ENCODE measurements around the gene SLU7. TPM values are rescaled to one million over a fixed set of nuclear protein-coding genes. Genes with fewer than 3 reads are reported as not detected.

The SLU7 gene
- polyA plus RNA-seq, 1 of the 3 experiments (the other 2 are of a cell fraction), result 22.3 TPM

- H3K36me3 ChIP-seq (replicated peaks in 1 of 2; ENCODE audit: control insufficient read depth in 1 of 2, insufficient read depth in 2 of 2, low read length in 1 of 2), result no peaks in the 10 kb centered on the region
- H3K4me1 ChIP-seq (ENCODE audit: control insufficient read depth in 1 of 2, insufficient read depth in 2 of 2, low read depth in 1 of 2, low read length in 1 of 2), result peaks cover 0 to 10% of the 10 kb centered on the region in 2 experiments; a peak in 1 of 4 replicates
- H3K9me3 ChIP-seq, result no peaks in the 10 kb centered on the region
- no peaks in the 10 kb centered on the region for H3K9me2 ChIP-seq
- CTCF ChIA-PET, result interaction anchor here (0.5 to 2.9 kb wide), 11 partner anchors 9 to 1111 kb away, joined by 3 to 16 read pairs (median 4); no protein-coding TSS in a partner anchor
- no peak within 1 kb of the TSS for H3K27ac ChIP-seq (ENCODE audit: low read depth in 2 of 2, low read length in 1 of 2)
- peak within 1 kb of the TSS; percentile 59 to 63 for H3K4me3 ChIP-seq (ENCODE audit: low read depth in 2 of 2, low read length in 1 of 2)
- H4K20me1 ChIP-seq (ENCODE audit: insufficient read depth), result no peaks in the 10 kb centered on the region
- H3K4me2 ChIP-seq, result peak within 1 kb of the TSS; percentile 69
- peak; percentile 93 for TF ChIP-seq USF1 (IDR thresholded peaks at IDR 0.05; ENCODE audit: borderline replicate concordance, low read depth)
- TF ChIP-seq FOXM1 (IDR thresholded peaks at IDR 0.05; ENCODE audit: low read depth), result no peak
- no peak for TF ChIP-seq FOXJ3 (CRISPR knock-in tag; IDR thresholded peaks at IDR 0.05)
- peak; percentile 14; the same call in 1 of the 2 replicates for TF ChIP-seq MXI1 (IDR thresholded peaks at IDR 0.05; ENCODE audit: low read depth, low read length)
- peak; percentile 7; the same call in 1 of the 2 replicates for TF ChIP-seq TCF12 (IDR thresholded peaks at IDR 0.05)
- TF ChIP-seq NFIC (IDR thresholded peaks at IDR 0.05; ENCODE audit: borderline replicate concordance), result peak; percentile 8; the same call in 1 of the 2 replicates
- TF ChIP-seq USF2 (IDR thresholded peaks at IDR 0.05; ENCODE audit: borderline replicate concordance, low read depth, low read length), result peak; percentile 57
- TF ChIP-seq MAX (IDR thresholded peaks at IDR 0.05; ENCODE audit: low read depth), result peak; percentile 96
- 0 out of 2 replicates have a peak, but pooled peaks have one; percentile 34 for TF ChIP-seq TEAD4 (IDR thresholded peaks at IDR 0.05; ENCODE audit: borderline replicate concordance, insufficient read depth)
- TF ChIP-seq JUND (IDR thresholded peaks at IDR 0.05), result peak; percentile 16; the same call in 1 of the 2 replicates
- TF ChIP-seq REST (IDR thresholded peaks at IDR 0.05; ENCODE audit: low read depth, low read length), result no peak
- H3K9ac ChIP-seq, result peak within 1 kb of the TSS; percentile 60; the same call in 1 of the 2 replicates
- peak; percentile 77 for DNase-seq
- H3F3A ChIP-seq (replicated peaks; ENCODE audit: insufficient read depth), result no peaks in the 10 kb centered on the region
- POLR2A ChIA-PET, result interaction anchor here (0.8 kb wide), 1 partner anchor 10 kb away, joined by 4 read pairs; no protein-coding TSS in a partner anchor
- no peaks in the 10 kb centered on the region; the same call in 1 of the 2 replicates for H3K27me3 ChIP-seq (ENCODE audit: insufficient read depth)
- WGBS (ENCODE audit: low lambda C conversion rate), result 6% methylated on average over 34 of the region's 45 CpGs
- no peaks in the 10 kb centered on the region for H3K79me2 ChIP-seq (ENCODE audit: insufficient read depth)
- H2AFZ ChIP-seq (ENCODE audit: low read depth), result peak within 1 kb of the TSS; percentile 67
Measured at GRCh38 chr5:160369990-160370712, 48.7 kb downstream of the SLU7 start, which contains the start of gene C1QTNF2. C1QTNF2 (minus strand) TSS chr5:160370626; CDS start chr5:160355011, 15,615 bp downstream.
